ENCODE results near the gene ZDHHC14.
A peak's percentile ranks its signal among the peaks of the same experiment; 100 is the strongest.

The ZDHHC14 gene

DNA sequence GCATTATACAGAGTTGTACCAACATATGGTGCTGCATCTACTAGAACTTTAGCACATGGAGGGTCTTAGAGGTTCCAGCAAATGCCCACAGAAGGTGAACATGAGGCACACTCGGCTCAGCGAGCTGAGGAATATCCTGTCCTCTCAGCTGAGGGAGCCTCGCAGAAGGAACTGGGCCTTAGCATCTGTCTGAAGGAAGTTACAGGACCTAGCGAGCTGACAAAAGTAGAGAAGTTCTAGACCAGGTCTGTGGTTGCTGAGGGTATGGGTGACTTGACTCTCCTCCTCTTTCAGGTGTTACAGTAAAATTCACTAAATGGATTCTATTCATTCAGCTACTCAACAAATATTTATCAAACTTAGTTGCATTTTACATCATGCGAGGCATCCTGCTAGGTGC is 157.2 kb downstream of the ZDHHC14 start:
- no peak for DNase-seq

- DNase-seq = no peak
Measured at GRCh38 chr6:157538698-157539097, 157.7 kb downstream of the ZDHHC14 start.

- no peak for DNase-seq
Measured at GRCh38 chr6:157539421-157539822, 158.4 kb downstream of the ZDHHC14 start.

- no peak for DNase-seq
Measured at GRCh38 chr6:157539900-157540752, 159.1 kb downstream of the ZDHHC14 start.

GRCh38 chr6:157541618-157542413 is 160.8 kb downstream of the ZDHHC14 start:
- DNase-seq = no peak

GRCh38 chr6:157542414-157543160 is 161.6 kb downstream of the ZDHHC14 start:
- no peak for DNase-seq

DNA sequence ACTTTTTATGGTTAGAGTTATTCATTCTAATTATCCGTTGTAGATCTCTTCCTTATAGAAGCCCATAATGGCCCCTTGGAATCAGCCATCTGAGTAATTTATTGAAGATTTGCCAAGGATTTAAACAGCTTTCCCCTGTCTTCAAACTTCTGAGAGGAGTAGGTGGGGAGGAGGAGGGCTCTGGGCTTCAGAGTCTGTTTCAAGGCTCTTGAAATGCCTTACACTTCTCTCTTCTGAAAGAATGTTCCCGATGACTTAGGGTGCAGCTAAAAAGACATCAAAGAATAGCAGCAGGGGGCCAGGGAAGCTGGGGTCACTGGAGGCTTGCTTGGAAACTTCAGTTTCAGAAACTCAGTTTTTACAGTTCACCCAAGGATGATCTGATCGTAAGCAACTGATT is 165.3 kb downstream of the ZDHHC14 start:
- DNase-seq = no peak

- no peak for DNase-seq
Measured at GRCh38 chr6:157547112-157547511, 166.1 kb downstream of the ZDHHC14 start.

DNA sequence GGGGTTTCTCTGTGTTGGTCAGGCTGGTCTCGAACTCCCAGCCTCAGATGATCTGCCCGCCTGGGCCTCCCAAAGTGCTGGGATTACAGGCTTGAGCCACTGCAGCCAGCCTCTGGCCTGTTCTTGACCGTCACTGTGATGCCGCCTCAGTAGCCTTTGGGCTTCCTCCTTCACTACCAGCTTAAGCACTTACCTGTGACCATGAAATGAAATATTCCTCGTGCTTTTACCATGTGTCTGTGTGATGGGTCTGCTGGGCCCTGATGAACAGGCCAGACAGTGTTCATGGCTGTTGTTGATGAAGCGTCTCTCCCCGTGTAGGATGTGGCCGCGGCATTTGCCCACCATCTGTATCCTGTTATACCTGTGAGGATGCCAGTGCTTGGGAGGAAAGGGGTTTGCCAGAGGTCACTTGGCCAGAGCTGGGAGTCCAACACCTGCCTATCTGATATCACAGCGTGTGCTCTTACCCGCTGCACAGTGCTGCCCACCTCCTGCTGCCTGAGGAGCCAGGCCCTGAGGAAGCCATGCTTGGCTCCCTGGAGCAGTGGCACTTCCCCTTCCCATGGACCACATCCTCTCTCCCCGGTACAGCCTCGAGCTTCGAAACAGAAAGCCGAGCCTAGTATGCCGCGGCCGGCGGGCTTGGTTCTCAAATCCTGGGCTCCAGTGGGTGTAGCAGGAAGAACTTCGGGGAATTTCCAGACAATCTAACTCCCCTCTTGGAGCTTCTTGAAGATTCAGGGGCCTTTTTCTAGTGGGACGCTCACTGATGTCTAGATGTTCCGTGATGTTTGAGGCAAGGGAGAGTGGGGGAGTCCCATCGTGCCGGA is 167.9 kb downstream of the ZDHHC14 start:
- peak in 1 of 2 donors; percentile 38 for DNase-seq

DNA sequence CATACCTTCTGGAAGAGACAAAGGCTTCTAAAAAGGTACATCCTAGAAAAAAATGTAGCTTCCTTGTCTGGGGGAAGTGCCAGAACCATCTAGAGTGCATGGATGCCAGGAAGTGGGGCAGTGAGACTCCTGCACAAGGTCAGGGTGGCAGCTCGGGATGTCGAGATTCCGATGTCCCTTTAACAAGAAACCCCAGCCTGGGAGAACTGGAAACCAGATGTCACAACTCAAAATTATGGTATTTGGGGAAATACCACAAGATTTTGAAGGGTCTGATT is 168.4 kb downstream of the ZDHHC14 start:
- no peak for DNase-seq

- DNase-seq = peak; percentile 47 to 63
Measured at GRCh38 chr6:157550114-157550989, 169.4 kb downstream of the ZDHHC14 start.

DNA sequence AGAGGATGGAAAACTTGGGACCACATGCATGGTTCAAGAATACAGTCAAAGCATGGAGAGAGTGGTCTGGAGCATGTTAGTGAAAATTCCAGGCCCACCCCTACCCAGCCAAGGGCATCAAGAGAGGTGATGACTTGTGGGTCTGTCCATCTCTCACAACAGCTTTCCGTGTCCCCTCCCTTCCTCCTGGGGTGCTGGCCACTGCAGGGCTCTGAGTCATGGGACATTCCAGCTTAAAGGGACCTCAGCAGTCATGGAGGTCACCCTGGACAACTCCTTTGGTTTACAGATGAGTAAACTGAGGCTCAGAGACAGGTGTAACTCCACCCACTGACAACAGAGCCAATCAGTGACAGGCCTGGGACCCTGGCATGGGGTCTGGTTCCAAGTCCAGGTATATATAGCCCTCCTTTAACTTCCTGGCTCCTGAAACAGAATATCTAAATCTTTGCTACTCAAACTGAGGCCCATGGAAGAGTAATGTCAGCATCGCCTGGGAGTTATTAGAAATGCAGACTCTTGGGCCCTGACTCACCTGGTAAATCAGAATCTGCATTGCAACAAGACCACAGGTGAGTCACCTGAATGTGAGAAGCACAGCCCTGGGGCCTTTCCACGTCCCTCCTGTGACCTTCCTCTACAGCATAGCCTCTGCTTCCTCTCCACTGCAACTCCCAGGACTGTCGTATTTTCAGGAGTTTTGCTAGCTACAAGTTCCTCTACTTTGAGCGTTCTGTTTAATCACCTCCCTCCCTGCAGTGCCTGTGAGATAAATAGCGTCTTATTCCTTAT is 170.2 kb downstream of the ZDHHC14 start:
- no peak for DNase-seq

GRCh38 chr6:157552081-157552747 is 171.2 kb downstream of the ZDHHC14 start:
- no peak for DNase-seq

GRCh38 chr6:157552820-157553485 is 172.0 kb downstream of the ZDHHC14 start:
- DNase-seq = no peak

DNA sequence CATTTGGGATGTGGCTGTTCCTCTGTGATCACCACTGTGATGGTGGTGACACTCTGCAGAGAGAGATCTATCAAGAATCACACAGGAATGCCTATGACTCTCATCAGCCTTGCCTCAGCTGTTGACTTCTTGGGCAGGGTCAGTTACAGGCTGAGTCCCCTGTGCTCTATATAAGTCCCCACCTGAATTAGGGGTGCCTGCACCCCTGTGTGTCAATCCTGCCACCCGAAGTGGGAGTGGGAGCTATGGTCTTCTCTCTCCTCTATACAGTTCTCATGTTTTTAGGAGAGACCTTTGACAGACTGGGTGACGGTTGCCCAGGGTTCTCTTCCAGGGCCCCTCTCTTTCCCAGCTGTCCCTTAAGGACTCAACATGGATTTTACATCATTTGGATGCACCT is 173.8 kb downstream of the ZDHHC14 start:
- DNase-seq = no peak

DNA sequence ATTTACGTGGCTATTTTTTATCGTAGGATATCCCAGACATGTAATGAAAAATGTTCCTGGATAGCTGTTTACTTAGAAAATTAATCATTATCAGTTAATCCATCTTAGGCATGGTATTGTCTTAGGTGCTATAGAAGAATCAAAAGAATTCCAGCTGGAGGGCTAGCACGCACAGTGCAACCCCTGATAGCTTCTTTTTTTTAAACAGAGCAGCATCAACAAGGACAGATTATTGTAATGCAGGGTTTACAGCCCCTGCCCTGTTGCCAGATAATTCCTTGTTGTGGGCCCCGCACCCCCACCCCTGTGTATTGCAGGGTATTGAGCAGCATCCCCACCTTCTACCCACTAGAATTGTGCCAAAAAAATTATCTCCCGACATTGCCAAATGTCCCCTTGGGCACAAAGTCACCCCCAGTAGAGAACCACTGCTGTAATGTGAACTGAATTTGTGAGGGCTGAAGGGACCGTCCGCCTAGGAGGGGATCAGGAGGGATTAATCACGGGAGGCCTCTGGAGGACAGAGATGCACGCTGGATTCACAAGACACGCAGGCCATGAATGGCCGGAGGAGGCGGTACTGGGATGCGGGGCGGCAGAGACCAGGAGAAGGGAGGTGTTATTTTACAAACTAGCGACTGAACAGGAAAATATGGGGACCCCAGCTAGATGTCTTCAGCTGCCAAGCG is 174.6 kb downstream of the ZDHHC14 start:
- DNase-seq = no peak

GRCh38 chr6:157556144-157556645 is 175.2 kb downstream of the ZDHHC14 start:
- DNase-seq = no peak

DNA sequence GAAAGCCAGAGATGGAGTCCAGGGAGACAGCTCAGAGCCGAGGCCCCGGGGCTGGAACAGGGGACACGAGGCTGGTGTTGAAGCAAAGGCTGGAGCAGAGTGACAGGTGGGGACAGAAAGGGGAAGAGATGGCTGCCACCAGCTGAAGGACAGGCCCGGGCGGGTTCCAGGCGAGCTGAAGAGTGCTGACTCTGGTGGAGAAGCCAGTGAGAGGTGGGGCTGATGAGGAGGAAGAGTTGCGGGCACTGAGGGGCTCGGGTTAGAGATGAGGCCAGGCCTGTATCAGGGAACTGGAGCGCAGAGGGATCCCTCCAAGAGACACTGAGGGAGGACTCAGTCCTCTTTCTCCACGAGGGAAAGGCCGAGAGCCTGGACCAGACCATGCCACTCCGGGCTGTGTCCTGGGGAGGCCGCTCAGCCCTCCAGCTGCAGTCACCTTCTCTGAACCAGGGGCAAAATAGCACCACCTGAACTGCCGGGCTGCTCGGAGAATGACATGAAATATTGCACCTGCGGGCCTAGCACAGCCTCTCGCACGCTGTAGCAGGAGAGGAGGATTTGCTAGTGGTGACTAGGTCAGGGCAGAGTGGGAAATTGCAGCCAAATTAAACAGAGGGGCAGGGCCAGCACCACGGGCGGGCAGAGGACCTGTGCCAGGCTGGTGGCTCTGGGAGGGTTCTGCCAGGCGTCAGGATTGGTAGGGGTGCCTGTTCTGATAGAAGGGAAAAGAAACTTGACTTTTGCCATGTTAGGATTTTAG is 175.9 kb downstream of the ZDHHC14 start:
- no peak for DNase-seq

Data from CD4-positive, alpha-beta T cell treated with Interleukin-1 beta for 1 hour (primary cell).